Endometrial microvascular endothelial cells (primary cell): Measurements from ENCODE around the gene SH3BP5L. TPM values are rescaled to one million over a fixed set of nuclear protein-coding genes. Genes with fewer than 3 reads are reported as not detected.
"Not testable (repeated sequence)": the region's sequence is repeated elsewhere in the genome, so short reads cannot be mapped to it uniquely, and the experiment has no call there.

Experiments
- in situ Hi-C: cut with HindIII; loops from 2 replicates; pipeline ENCODE4 v1.10.0; 2017; ENCODE audit warnings: low sequenced_read_pairs, low pct_unique_long_range_greater_than_20kb; ENCODE audit errors: inconsistent ontology term
- total RNA-seq: library from RNA; depleted of rRNA; stranded (reverse); fragments of >200 nt; gene quantifications from one replicate; pipeline ENCODE4 v1.2.3, GENCODE V29; 2015; ENCODE audit errors: inconsistent ontology term

The SH3BP5L gene
- total RNA-seq, 1 donor from 2014 or later, result 23.0 TPM

DNA sequence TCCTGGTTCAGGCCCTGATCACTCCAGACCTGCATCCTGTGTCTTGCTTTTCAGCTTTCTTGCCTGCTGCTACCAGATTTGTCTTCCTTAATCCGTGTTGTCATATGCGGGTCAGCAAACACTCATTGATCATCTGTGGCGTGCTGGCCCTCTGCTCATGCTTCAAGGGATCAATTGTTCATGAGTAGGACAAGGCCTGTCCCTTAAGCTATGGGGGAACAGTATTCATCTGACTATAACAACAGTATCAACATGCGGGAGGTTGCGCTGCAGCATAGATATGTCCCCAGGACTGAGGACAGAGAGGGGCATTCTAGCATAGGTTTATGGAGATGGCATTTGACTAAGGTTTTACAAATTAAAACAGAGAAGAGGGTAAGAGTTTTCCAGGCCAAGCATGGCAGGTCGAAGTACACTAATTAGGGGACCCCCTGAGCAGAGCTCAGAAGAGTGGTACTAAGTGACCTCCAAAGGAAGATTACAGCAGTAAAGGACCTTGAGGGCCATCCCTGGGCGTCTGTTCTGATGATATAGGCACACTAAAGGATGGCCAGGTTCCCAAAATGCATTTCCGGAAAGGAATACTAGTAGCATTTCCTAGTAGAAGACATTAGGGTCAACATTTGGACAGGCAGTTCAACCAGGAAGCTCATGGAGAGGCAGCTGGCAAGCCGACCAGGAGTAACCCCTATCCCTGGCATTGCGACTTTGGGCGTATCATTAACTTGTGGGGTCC lies 11.5 kb upstream of the SH3BP5L start:
- in situ Hi-C loops, result no loop called here

DNA sequence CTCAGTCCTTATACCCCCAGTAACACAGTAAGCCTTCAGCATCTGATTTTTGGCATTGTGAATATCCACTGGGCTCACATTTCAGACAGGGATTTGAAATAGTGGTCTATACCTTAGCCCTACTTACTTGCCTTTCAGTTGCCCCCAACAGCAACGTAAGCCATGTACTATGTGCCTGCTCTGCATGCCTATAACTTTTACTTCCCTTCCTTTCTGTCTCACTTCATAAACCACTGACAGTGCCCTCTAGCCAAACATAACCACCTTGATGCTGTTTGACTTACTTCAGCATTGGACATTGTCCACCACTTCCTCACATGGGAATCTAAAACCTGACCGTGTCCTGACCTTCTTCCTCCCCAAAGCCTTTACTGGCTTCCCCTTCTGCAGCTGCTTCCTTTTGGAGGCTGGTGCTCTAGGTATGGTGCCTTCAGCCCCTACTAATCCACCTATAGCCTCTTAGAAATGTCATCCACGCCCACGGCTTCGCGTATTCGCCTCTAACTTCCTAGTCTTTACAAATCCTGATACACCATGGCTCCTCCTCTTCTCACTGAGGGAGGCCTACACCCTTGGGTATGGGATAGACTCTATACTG lies 8.7 kb upstream of the SH3BP5L start:
- in situ Hi-C loops, result no loop called here

DNA sequence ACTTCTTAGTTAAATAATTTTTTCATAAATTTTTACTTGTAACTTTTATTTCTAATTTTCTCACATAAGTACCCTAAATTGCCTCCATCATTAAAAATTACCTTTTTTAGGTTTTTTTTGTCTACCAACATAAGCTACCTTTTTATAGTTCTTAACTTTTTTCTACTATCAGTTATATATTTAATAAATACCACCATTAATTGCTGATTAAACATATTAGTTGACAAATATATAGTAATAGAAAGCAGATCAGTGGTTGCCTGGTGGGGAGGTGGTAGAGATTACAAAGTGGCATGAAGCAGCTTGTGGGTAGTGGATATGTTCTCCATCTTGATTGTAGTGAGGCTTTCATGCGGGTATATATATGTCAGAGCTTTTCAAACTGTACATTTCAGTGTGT lies 6.1 kb upstream of the SH3BP5L start:
- in situ Hi-C loops, result no loop called here

DNA sequence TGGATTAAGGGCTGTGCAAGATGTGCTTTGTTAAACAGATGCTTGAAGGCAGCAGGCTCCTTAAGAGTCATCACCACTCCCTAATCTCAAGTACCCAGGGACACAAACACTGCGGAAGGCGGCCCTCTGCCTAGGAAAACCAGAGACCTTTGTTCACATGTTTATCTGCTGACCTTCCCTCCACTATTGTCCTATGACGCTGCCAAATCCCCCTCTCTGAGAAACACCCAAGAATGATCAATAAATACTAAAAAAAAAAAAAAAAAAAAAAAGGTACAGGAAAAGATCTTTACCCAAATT lies 5.0 kb upstream of the SH3BP5L start:
- in situ Hi-C loops, result not testable (repeated sequence)

DNA sequence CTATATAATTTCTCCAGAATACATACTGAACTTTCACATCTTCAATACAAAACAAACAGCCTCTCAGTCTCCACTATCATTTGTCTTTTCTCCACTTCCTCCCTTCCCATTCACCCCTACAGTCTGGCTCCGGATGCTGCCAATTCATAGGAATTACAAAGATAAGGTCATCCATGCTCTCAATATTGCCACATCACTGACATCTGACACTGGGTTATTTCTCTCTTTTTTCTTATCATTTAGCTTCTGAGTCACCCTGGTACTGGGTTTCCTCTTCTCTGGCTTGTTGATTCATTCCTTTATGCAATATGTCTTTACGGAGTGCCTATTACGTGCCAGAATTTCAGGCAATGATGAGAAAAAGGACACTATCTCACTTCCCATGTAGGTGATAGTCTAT lies 3.1 kb upstream of the SH3BP5L start:
- in situ Hi-C loops, result no loop called here

DNA sequence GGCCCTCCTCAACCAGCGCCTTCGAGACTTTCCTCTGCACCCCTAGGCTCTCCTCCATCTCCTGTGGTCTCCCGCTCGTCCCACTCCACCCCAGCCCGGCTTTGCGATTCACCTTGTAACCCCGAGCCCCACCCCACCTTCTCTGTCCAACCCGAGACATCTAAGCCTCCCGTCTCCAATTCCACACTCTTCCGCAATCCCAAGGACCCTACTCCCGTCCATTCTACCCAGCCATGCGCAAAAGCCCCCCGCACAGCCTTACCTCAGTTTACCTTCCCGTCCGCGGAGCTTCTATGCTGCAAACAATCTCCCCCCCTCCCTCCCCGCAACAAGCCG lies 174 bp downstream of the SH3BP5L start:
- in situ Hi-C loops, result no loop called here

DNA sequence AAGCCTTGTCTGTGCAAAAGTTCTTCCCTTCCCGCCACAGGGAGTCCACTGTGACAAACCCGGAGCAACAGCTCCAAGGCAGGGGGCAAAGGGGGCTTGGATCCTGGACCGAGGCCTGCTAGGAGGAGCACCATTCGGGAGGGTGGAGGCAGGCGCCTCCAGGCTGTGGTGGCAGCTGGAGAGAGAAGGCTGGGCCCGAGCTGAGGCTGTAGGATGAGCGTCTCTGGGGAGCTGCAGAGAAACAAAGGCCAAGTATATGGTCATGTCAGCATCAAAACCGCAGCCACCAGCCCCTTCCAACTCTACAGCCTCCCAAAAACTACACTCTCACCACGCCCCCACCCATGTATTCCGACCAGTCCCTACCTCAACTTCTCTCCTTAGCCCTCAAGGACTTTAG lies 579 bp downstream of the SH3BP5L start:
- in situ Hi-C loops, result no loop called here

DNA sequence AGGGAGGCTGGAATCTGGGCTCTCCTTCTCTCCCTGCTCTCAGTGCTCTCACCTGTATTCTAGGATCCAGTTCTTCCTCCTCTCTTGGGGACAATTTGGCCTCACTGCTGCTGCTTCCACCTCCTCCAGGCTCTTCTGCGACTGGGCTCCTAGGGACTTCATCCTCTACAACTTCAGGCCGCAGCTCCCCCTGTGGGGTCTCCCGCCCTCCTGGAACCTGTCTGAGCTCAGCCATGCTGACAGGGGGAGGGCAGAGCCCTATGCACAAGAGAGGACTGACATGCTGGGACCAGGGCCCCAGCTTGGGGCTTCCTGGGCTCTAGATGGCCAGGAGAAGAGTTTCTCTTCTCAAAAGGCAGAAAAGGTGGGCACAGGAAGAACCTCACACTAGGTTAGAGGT lies 1.0 kb downstream of the SH3BP5L start:
- in situ Hi-C loops, result no loop called here

DNA sequence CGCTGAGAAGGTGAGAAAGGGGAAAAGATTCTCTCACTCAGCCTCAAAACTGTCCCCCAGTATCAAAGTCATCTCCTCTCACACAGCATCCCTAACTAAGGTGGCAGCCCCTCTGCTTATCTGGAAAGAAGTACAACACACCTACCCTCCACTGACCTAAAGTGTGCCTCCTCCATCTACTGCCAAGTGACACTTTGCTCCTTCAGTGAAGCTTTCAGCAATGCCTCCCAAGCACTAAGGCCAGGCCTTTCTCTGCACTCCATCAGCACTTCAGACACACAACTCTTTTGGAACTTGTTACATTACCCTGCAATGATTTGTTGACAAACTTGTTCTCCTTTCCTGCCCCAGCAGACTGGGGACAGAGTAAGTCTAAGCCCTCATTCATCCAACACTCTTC lies 1.4 kb downstream of the SH3BP5L start:
- in situ Hi-C loops, result no loop called here

DNA sequence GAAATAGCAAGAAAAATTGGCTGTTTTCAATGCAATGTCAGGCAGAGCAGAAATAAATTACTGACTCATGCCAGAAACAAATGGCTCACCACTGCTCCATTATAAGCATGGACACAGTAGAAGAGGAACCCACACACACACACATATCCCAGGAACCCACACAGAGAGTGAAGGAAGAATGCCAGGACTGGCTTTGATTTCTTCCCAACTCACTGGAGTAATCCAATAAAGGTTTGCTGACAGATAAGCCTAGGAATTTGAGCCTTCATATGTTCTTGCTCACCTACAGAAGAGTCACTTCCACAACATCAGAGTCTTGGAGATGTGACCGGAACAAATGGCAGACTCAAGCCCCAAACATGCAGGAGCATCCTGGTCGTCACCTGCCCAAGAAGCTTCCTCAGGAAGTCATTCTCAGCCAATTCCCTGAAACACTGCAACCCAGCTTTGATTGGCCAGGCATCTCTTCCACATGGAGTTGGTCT lies 2.2 kb downstream of the SH3BP5L start:
- in situ Hi-C loops, result no loop called here

DNA sequence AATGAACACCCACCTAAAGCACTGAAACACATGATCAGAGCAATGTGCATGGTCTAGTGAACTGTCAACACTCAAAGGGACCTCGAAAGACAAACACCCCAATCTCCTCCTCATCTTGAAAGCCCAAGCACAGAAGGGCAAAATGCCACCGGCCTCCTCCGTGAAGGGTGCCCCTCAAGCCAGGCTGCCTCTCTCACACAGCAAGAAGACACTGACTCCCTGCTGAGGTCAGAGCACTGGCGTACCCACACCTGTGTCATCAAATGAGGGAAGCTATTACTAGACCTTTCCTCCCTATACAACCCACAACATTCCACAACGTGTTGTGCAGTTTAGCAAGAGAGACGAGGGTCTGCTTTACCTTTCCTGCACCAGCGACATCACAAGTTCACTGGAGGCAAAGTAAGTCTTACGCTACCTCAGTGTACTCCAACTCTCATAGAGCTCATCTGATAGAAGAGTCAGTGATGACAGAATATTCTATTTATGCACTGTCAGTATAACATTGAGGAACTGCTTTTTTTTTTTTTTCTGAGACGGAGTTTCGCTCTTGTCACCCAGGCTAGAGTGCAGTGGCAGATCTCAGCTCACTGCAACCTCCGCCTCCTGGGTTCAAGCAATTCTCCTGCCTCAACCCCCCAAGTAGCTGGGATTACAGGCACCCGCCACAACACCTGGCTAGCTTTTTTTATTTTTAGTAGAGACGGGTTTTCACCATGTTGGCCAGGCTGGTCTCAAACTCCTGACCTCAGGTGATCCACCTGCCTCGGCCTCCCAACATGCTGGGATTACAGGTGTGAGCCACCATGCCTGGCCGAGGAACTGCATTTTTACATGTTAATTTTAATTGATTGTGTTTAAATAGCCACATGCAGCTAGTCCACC lies 3.3 kb downstream of the SH3BP5L start:
- in situ Hi-C loops, result no loop called here

DNA sequence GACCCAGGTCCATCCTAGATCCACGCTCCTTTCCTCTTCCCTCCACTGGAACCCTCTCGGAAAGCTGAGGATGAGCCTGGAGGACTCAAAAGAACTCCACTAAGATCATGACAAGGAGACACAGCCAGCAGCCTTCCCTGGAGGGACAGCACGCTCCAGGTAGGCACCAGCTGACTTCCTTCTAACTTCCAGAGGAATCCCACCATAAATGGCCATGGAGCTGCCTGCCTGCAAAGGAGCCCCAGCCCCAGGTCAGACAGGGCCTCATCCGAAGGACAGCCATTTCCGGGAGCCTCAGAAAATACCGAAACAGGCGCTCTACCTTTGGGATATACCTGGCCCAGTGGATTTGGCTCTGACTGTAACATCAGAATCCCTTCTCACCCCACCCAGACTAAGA lies 4.1 kb downstream of the SH3BP5L start:
- in situ Hi-C loops, result no loop called here

DNA sequence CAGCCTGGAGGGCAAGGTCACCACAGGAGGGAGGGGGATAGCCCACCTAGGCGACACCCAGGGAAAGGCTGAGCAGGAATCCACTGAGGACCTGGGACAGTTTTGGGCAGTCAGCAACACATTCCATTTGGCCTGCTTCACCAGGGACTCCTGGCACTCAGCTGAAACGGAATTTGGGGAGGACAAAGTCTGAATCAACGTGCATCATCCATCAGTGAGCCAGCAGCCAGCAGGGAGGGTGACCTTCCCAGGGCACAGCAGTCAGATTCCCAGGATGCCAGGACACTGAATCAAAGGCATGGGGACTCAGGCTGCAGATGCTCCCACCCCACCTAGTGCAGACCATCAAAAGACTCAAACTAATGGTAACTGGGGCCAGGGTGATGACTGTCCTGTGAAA lies 4.6 kb downstream of the SH3BP5L start:
- in situ Hi-C loops, result no loop called here

DNA sequence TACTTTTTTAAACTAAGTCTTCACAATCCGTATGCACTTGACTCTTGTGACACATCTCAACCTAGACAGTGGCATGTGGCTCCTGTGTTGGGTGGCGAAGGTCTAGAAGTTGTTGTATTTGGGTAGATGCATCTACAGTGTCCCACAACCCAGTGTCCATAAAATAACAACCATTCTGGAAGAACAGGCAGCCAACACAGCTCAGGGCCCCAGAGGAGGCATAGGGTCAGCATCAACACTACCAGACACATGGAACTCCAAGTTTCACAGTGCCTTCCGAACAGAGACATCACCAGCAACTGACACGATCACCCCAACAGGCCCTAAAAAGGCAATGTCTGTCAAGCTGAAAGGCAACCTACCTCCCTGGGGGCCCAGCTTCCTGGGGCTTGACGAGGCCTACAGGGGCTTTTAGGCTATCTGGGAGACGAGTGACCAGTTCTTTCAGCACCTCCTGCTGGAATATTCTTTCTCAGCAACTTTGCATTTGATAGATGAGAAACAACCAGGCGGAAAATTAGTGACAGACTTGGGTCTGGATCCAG lies 5.6 kb downstream of the SH3BP5L start:
- in situ Hi-C loops, result no loop called here

DNA sequence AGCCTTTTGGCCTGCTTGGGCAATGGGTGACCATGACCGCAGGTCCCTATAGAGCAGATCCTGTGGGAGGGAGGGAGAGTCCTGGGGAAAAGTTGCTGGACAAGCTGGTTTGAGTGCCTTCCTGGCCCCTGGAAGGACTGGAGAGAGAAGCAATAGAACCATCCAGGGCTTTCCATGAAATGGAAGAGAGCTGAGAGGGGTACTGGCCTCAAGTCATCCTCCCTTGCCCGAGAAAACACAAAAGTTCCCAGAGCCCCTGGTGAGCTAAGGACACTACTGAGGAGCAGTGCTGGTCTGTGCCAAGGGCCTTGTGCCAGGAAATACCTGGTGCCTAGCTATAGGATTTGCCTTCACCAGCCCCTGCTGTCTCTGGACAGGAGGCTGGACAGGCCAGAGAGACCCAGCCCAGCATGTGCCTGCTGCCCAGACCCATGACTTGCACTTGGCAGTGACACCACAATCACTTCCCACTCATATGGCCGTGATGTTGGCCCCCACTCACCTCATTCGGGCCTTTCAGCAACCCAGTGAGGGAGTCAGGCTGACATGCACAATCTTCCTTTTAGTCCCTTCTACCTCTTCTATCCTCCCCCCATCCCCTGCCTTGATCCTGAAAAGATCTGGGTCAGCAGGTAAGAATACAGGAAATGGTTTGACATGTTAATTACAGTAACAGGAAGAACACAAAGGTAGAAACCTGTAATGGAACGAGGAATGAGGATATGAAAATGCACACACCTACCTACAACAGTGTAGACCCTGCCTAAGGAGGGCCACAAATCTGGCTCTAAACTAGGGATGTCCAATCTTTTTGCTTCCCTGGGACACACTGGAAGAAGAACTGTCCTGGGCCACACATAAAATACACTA lies 7.0 kb downstream of the SH3BP5L start:
- in situ Hi-C loops, result no loop called here

DNA sequence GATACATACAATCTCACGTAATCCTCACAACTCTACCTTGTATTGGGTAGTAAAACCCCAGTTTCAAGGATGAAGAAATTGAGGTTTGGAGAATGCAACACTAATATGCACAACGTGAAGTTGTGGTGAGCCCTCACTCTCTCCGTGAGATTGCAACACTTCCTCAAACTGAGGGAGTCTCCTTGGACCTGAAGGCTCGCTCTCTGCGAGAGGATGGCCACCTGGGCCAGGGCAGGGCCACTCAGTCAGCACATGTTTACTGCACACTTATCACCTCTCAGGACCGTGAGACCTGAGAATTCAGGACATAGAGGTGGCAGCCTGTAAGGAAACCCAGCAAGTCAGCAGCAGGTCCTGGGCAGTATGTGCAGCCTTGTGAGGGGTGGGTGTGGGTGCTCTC lies 8.7 kb downstream of the SH3BP5L start:
- in situ Hi-C loops, result no loop called here

DNA sequence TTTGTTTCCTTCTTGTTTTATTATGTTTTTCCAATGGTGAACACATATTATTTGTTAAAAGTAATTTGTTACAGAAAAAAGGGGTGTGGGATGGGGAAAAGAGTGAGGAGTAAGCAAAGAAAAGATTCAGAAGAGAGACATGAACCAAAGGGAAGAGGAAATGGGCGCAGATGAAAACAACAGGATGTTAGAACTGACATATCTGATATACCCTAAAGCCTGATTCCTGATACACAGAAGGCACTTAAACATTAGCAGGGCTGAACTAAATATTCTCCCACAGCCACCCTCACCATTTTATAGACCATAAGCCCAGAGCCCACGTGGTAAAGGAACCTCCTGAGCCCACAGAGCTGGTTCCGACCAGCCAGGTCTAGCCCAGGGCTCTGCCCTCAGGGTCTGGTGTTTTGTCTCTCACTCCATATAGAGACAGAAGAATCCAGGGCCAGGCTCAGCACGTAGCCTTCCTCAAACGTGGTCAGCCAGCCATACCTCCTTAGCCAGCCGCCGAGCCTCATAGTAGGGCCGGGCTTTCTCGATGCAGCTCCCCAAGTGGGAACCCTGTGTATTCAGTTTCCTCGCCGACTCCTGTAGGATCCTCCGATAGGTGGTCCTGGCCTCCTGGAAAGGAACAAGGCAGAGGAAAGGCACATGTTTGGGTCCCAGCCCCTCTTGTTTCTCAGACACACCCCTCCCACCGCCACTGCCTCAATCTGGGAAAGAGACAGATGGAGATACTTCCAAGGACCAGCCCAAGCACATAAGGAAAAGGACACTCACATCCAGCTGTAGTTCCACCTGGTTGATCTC lies 9.5 kb downstream of the SH3BP5L start:
- in situ Hi-C loops, result no loop called here

DNA sequence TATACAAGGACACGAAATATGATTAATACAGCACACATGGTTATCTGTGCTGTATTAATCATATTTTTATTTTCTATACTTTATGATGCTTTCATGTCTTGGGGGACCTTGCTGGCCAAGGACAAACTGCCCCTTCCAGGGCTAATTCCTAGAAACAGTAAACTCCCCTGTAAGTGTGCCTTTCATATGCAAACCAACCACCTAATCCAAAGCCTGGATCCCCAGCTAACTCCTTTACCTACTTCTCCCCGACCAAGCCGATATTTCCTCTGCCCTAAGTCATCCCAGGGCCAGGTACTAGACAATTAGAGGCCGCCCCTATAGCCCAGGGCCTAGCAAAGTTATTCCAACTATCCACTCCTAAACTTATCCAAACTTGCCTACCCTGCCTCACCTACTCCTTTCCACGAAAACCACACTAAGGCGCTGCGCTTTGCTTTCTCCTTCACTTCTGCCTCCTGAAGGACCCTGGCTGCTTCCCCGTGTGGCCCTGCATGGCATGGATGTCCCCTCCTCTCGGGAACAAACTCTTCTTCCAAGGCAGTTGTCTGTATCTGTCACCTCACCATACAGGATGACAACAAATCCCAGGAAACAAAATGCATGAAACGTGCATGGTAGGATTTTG lies 10.2 kb downstream of the SH3BP5L start:
- in situ Hi-C loops, result no loop called here
